GM19043 (cell line): ENCODE data around the gene MAST4.

ENCODE experiments used
- ATAC-seq: cut with Tn5 transposase; IDR thresholded peaks from one replicate; pipeline ENCODE4 v1.9.1; 2021; ENCODE audit warnings: low read depth; ENCODE audit not compliant: unreplicated experiment

Gene MAST4

DNA sequence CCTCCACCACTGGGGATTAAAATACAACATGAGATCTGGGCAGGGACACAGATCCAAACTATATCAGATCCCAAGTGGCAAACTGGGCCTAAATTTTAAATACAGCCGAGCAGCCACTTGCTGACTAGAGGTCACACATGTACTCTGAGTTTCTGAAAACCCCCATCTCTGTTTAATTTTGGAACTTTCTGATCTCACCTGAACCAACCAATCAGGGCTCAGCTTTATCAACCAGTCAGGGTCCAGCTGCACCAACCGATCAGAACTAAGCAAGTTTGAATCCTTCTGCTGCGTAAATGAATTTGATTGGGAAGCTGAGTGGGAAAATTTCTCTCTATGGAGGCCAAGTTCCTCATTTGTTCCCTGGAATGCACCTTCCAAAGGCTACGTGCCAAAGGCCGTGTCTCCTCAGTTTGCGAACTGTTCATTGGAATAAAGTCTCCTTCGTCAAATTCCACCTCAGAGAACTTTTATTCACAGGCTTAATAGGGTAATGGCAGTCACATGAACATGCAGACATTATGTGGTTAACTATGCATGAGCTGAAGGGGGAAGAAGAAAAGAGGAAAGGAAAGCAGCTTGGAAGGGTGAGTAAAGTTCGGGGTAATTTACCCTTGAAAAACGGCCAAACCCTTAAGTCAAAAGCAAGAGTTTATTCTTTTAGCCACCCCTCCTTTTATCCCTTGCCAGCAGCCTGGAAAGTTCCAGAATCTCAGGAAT lies 596.7 kb downstream of the MAST4 start:
- ATAC-seq: no peak

DNA sequence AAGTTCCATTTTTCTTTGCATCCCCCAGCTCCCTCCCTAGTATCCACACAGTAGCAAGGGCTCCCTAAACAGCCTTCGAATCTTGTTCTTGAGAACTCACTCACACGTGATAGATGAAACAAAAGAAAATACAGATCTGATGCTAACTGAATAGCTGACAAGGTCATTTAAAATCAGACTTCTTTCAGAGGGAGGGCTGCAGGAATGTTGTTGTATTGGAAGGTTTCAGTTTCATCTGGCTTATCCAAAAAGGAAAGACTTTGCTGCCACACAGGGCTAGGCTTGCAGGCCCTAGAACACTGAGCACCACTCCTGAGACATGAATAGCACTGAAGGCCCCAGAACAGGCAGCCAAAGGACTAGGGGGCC lies 597.2 kb downstream of the MAST4 start:
- no peak for ATAC-seq

DNA sequence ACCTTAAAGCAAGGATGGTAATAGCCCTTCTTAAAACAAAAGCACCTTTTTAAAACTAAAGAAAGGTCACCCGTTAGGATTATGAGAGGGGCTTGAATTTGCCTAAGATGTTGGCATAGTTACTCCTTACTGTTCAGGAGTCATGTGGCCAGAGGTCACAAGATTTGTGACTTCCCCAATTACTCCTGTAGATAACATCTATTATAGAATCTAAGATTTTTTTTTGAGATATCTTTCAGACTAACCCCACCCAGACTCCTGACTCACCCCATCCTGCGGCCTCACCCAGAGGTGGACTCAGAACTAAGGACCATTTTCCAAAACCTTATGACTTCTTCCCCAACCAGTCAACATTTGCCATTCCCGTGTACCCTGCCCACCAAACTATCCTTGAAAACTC lies 598.0 kb downstream of the MAST4 start:
- no peak for ATAC-seq

DNA sequence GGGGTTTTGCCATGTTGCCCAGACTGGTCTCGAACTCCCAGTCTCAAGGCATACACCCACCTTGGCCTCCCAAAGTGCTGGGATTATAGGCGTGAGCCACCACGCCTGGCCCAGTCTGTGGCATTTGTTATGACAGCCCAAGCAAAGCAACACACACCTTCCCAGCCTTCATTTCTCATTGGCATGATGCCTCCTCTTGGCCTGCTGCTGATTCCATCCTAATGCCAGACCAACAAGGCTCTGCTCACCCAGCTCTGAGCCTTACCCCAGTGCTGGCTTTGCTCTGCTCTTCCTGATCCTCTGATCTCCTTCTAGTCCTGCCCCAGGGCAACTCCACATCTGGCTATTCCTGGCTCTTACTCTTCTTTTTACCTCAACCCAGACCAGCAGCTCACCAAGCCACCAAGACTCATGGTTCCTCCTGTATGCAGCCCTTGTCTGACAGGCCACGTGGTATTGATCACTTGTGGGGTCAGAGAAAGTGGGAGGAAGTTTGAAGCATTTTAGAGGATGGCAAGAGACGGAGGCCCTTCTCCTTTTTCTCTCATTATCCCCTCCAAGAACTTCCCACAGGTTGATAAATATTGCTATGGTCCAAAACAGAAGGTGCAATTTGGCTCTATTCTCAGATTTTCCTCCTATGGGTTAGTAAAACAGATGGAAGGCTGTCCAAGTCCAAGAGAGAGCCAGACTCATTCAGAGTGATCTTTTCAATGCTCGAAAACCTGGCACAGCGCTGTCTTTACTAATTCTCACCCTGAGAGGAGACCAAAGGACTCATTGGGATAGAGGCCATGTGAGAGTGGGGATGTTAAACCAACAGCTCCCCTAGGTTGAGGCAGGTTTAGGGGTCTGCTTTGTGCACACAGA lies 599.4 kb downstream of the MAST4 start:
- no peak for ATAC-seq

DNA sequence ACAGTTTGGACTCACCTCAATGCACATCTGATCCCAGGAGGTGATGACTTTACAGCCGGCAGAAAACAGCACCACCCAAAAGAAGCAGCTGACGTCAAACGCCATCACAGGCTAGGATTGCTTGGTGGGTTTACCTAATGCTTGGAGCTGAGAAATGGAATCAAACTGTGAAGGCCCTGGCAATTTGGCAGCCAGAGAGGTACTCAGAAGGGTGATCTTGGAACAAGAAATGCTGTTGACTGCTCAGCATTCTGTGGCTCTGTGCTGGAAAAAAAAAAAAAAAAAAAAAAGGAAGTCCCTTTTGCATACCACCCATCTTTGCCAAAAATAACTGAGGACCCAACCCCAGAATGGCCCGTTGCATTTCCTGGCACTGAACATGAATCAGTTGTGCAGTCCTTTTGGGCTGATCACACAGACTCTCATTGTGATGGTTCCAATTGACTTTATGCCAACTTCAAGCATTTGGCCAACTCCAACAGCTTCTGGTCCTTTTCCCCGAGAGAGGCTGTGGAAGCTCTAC lies 600.4 kb downstream of the MAST4 start, which contains the start of gene CD180:
Gene CD180, minus strand, starts transcription at position 263 of the 523 bp plus-strand sequence. Its CDS starts 158 bp downstream, at position 105.
- ATAC-seq: peak; percentile 27

DNA sequence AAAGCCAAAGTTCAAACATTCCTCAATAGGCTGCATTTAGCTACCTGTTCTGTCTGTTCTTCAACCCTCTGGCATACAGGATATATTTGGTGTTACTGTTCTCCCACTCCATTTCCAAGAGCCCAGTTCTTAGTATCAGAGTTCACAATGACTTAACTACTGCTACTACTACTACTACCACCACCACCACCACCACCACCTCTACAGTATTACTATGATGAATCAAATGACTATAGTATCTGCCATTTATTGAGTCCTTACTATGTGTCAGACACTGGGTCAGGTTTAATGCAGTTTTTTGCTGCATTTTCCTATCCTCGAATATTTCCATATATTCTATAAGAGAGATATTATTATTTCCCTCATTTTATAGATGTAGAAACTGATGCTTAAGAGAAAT lies 601.3 kb downstream of the MAST4 start:
- no peak for ATAC-seq

DNA sequence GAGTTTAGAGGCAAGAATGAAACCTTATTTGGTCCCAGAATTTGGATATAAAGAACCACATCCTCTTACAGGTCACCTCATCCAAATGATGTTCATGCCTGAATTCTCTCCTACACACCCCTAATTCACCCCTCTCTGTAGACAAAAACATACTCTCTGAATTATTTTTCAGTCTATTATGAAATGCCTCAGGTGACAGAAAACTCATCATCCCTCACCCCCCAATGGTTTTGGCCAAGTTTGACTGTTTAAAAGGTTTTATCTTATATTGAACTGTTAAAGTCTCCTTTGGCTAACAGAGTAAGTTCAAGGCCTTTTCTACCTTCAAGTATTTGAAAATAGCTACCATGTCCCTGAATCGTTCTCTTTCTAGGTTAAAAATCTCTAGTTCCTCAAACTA lies 602.7 kb downstream of the MAST4 start:
- no peak for ATAC-seq

DNA sequence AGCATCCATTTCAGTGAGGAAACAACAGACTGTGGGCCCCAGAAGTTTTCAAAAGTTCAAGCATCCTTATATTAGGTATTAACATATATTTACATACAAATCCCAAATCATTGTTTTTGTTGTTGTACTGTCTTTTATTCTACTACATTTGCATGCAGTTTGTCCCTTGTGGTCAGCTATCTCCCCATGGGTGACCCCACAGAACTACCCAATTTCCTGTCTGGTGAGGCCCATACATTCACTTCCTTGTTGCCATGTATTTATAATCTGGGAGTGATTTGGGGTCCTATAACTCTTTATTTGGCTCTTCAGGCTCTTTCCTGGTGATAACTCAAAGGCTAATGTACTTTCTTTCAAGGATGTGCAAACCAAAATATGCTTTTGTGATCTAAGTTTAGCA lies 603.7 kb downstream of the MAST4 start:
- no peak for ATAC-seq

DNA sequence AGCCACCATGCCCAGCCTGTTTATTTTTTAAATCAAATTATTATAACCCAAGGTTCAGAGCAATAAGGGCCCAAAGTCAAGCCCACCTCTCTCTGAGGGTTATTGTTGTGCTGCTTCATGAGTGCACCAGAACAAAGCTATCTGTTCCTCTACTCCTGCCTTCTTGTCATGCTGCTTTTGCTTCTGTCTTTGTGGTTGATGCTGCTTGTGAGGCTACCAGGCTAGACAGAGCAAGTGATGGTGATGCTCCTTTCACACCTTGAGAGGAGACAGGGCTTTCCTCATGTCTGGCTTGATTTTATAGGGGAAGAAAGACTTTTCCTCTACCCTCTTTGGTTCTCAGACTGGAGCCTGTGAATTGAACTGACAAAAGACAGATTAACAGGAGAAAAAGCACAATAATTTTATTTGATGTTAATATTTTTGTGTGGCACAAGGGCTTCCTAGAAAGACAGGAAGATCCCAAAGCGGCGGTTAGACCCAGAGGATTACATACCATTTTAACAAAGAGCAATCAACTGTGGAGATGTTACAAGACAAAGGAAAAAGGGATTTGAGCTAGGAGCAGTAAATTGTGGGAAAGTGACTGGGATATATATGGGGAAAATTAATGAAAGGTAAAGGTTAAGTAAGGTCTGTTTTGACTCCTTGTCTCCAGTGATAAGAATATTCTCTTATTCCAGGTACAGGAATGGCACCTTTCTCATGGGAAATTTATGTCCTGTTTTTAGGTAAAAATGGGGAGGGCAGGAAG lies 604.8 kb downstream of the MAST4 start:
- ATAC-seq: no peak

DNA sequence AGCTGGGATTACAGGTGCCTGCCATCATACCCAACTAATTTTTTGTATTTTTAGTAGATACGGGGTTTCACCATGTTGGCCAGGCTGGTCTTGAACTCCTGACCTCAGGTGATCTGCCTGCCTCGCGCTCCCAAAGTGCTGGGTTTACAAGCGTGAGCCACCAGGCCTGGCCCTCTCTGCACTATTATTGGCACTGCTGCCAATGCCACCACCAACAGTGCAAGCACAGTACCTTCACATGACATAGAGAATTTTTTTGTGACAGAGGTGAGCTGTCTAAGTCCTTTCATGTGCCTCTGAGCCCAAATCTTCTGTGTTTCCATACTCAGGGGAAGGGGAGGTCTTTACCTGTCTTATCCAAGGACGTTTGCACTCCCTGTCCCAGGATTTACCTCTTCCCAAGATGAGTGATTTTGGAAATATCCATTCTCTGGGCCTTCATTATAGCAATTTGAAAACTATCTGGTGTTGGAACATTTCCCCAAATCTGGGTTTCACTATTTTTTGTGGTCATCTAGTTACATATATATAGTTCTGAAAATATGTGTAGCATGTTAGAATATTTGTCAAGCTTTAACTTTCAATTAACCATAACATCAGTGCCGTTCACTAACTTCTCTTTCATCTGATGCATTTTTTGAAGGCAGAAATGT lies 605.8 kb downstream of the MAST4 start:
- ATAC-seq: peak; percentile 14

DNA sequence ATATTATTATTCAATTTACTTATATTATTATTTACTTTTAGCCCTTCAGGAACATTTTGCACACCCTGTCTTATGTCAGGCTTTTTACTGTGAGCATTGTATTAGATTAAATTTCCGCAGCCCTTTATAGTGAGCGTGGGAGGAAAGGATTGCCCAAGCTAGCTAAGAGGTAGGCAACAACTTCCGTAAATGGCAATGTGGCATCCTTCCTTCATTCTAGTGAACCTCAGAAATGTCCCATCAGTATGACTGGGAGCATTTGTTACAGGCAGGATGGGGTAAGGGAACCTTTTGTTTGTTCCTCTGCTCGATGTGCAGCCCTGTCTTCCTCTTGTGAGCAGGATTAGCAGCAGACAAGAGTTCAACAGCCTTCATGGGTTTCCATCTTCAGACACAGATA lies 606.6 kb downstream of the MAST4 start:
- ATAC-seq: no peak

DNA sequence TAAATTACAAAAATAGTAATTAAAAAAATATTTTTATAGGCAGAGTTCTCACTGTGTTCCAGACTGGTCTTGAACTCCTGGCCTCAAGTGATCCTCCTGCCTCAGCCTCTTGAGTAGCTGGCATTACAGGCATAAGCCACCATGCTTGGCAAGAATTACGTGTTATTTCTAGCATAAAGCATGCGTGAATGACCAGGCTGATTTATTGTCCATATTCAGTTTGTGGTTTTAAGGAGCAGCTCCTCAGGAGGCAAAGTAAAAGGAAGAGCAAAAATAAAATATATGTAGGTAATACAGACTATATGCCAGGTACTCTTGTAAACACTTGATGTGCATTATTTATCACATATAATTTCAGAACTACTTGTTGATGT lies 607.5 kb downstream of the MAST4 start:
- ATAC-seq: no peak

DNA sequence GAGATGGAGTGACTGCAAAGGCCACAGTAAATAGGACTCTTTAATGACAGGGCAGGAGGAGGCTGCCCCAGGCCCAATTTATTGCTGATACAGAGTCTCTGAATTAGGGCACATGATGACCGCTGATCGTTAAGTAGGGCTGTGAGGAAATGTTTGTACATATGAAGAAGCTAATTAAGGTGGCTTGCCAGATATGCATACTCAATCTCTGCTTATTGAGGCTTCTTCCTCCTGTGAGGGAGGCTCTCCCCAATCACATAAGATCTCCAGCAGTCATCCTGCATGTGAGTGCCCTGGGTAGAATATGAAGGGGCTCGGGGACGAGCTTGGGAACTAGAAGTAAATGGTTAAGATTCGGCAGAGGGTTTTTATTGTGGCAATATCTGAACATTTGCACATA lies 608.6 kb downstream of the MAST4 start:
- ATAC-seq: no peak

DNA sequence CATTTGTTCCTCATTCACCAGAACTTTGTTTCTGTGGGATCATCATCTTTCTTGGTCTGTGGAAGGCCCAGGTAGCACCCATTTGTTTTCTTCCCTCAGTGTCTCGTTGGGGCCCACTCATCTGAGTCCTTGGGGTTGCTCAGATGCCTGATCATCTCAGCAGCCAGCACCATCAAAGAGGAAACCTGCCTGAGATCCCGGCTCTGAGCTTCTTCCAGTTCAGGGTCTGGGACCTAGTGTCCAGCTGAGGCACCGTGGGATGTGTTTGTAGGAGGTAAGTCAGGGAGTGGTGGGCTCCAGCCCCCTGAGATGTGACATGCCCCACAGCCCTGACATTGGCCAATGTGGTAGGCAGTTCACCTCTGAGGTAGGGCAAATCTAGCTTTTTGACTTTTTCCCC lies 609.8 kb downstream of the MAST4 start:
- no peak for ATAC-seq

DNA sequence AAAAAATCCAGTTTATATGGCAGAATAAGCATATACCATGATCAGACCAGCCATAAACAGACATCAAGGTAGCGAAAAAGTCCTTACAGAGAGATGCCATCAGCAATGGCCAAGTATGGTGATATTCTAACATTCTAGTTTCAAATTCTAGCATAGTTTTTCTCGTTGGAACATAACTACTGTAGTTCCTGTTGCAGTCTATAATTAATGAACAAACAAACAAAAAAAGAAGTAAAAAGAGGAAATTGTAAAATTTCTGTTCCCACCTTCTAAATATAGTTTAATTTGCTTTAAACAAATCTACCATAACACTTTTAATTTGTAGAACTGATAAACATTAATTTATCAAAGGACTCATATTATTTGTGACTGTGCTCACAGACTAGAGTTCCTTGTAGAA lies 610.3 kb downstream of the MAST4 start:
- peak; percentile 37 for ATAC-seq

DNA sequence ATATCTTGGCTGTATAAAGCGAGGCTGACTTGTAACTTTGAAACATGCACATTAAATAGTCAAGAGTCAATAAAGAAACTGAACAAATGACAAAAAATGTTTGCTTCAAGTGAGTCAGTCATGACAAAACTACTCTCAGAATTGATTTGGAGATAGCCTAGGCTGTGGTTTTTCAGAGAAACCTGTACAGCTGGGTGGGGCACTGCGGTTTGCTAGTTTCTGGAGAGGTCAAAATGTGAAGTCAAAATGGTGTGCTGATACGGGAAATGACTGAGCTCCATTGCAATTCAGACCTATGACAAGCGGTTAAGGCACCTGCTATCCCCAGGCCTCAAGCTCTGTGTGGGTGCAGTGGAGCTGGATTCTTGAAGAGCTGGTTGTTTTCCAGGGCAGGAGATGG lies 610.7 kb downstream of the MAST4 start:
- peak; percentile 68 for ATAC-seq

DNA sequence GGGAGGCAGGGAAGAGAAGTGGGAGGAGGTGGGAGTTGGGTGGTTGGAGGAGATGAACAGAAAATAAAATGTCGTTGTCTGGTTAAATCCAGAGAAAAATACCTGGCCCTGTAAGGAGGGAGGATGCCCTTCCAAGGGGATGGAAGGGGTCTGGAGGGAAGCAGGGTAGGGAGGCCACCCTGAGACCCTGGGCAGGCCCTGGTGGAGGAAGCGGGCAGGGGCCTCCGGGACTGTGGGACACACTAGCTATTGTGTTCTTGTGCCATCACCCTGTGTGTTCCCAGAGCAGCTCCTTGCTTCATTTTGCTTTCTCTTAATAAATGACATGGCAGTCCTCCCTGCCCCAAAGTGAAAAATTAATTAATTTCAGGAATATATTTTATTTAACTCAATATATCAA lies 612.2 kb downstream of the MAST4 start:
- no peak for ATAC-seq

DNA sequence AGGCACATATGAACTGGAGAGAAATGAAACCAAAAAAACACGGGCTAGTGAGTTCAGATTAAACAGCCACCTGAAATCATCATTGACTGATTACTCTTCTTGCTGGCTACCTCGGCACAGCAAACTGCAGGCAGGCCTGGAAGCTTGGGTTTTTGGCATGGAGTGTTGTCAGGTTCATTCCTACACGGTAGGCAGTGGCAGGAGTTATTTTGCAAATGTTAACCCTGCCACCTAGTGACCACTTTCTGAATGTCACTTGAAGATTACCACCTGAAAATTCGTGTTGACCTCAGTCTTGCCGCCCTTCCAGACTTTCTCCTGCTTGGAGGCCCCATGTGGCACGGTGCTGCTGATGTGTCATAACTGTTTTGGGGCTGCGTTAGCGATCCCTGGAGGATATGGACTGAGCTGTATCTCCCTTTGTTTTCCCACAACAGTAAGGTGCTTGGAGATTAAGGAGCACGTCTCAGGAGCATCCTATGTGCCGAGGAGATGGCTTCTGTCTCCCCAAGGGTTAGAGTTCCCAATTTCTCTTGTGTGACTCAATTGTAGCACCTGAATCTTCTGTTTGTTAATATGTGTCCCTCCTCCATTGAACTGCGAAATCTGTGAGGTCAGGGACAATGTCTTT lies 613.1 kb downstream of the MAST4 start:
- ATAC-seq: peak; percentile 28

DNA sequence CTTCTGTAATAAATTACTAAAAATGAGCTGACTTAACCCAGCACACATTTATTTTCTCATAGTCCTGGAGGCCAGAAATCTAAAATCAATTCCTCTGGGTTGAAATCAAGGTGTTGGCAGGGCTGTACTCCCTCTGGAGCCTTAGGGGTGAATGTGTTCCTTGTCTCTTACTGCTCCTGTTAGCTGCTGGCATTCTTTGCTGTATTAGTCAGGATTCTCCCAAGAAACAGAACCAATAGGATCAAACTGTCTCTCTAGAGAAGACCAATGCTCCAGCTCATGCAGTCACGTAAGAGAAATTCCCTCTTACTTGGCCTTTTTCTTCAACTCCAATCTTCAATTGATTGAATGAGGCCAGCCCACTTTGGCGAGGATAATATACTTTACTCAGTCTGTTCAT lies 615.7 kb downstream of the MAST4 start:
- ATAC-seq: no peak

DNA sequence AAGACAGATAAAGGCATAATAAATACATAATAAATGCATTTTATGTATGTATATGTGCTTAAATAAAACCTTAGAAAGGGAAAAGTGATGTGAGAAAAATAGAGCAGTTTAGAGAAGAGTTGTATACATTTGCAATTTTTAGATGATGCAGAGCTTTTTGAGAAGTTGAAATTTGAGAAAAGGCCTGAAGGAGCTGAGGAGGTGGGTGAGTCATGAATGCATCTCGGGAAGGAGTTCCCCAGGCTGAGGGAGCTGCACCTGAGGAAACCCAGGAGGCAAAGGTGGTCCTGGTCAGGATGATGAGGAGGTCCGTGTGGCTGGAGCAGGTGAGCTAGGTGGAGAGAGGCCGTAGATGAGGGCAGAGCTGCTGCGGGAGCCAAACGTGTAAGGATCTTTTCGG lies 617.8 kb downstream of the MAST4 start:
- ATAC-seq: no peak
